IMR-90 (cell line): ENCODE data around the gene C1QTNF7. TPM values are rescaled to one million over a fixed set of nuclear protein-coding genes. Genes with fewer than 3 reads are reported as not detected.

ENCODE experiments used
- ATAC-seq: fragments of 200-7000 bp; cut with Tn5 transposase; 2 replicates; pipeline ENCODE4 v1.9.1; 2020; ENCODE audit warnings: low read depth, mild to moderate bottlenecking, moderate library complexity
- BruUV-seq: library from RNA; stranded (reverse); fragments of 400-500 nt; replicated peaks from 2 replicates; lab custom pipeline; 2021; lab: Mats Ljungman, UMichigan
- CTCF ChIA-PET: fragments of 300-600 bp; formaldehyde crosslinking; extraction: SDS; loops from one replicate; lab custom pipeline; 2021; ENCODE audit warnings: antibody characterized with exemption; lab: Yijun Ruan, JAX
- POLR2A ChIA-PET: fragments of 300-600 bp; sonication (Branson Sonifier 250); formaldehyde crosslinking; loops from one replicate; lab custom pipeline; 2022; ENCODE audit warnings: antibody characterized with exemption; ENCODE audit not compliant: unreplicated experiment; lab: Charles Lee
- DNase-seq: peaks from one replicate; pipeline ENCODE4 v3.0.0; 2013
- H2AFZ ChIP-seq: replicated peaks from 2 replicates; pipeline ENCODE3; 2013; ENCODE audit warnings: low read length, mild to moderate bottlenecking; ENCODE audit not compliant: poor library complexity
- H2AK5ac ChIP-seq: 2 replicates; pipeline ENCODE4 v1.6.1; 2013; ENCODE audit warnings: low read depth, low read length, inconsistent platforms
- H2AK9ac ChIP-seq: replicated peaks from 2 replicates; pipeline ENCODE3; 2013; ENCODE audit warnings: mild to moderate bottlenecking, low read depth, low read length, moderate library complexity; ENCODE audit not compliant: poor library complexity
- H2BK120ac ChIP-seq: 2 replicates; pipeline ENCODE4 v1.6.1; 2013; ENCODE audit warnings: low read depth, low read length, inconsistent platforms
- H2BK15ac ChIP-seq: 3 replicates; pipeline ENCODE4 v1.6.1; 2013; ENCODE audit warnings: low read depth, low read length, inconsistent platforms
- H2BK20ac ChIP-seq: 2 replicates; pipeline ENCODE4 v1.6.1; 2013; ENCODE audit warnings: low read depth, mild to moderate bottlenecking, inconsistent platforms, low read length, moderate library complexity
- H2BK5ac ChIP-seq: 2 replicates; pipeline ENCODE4 v1.6.1; 2013; ENCODE audit warnings: mild to moderate bottlenecking, low read depth, low read length, inconsistent platforms; ENCODE audit not compliant: poor library complexity, severe bottlenecking
- H3K14ac ChIP-seq: replicated peaks from 2 replicates; pipeline ENCODE4 v1.6.1; 2013; ENCODE audit warnings: low read depth, low read length, inconsistent platforms
- H3K18ac ChIP-seq: 2 replicates; pipeline ENCODE4 v1.6.1; 2013; ENCODE audit warnings: low read depth, low read length, control low read depth
- H3K23ac ChIP-seq: 2 replicates; pipeline ENCODE4 v1.6.1; 2013; ENCODE audit warnings: low read depth, low read length, inconsistent platforms
- H3K27ac ChIP-seq: 2 replicates; pipeline ENCODE4 v1.5.1; 2013; ENCODE audit warnings: mild to moderate bottlenecking, control low read depth, low read length; ENCODE audit not compliant: insufficient read depth
- H3K27me3 ChIP-seq: 2 replicates; pipeline ENCODE4 v1.6.1; 2013; ENCODE audit warnings: low read length; ENCODE audit not compliant: control insufficient read depth, insufficient read depth
- H3K36me3 ChIP-seq: 2 replicates; pipeline ENCODE4 v1.6.1; 2013; ENCODE audit warnings: low read length, mixed read lengths; ENCODE audit not compliant: control insufficient read depth, insufficient read depth
- H3K4ac ChIP-seq: 2 replicates; pipeline ENCODE4 v1.6.1; 2013; ENCODE audit warnings: low read depth, low read length, inconsistent platforms
- H3K4me1 ChIP-seq: 2 replicates; pipeline ENCODE4 v1.6.1; 2013; ENCODE audit warnings: low read length, mixed read lengths; ENCODE audit not compliant: control insufficient read depth, insufficient read depth
- H3K4me2 ChIP-seq: 2 replicates; pipeline ENCODE4 v1.6.1; 2013; ENCODE audit warnings: low read depth, mild to moderate bottlenecking, control low read depth, low read length, moderate library complexity
- H3K4me3 ChIP-seq: 2 replicates; pipeline ENCODE4 v1.5.1; 2013; ENCODE audit warnings: low read depth, mild to moderate bottlenecking, control low read depth, low read length, moderate library complexity; ENCODE audit not compliant: insufficient read depth
- H3K56ac ChIP-seq: 2 replicates; pipeline ENCODE4 v1.6.1; 2013; ENCODE audit warnings: low read length, inconsistent platforms; ENCODE audit not compliant: insufficient read depth; ENCODE audit errors: extremely low read depth
- H3K79me1 ChIP-seq, 2 experiments: 2 replicates each; pipeline ENCODE4 v1.6.1; 2013; ENCODE audit warnings: low read length in 2 of 2, inconsistent platforms in 1 of 2, low read depth in 1 of 2
- H3K9ac ChIP-seq: 2 replicates; pipeline ENCODE4 v1.6.1; 2013; ENCODE audit warnings: low read depth, low read length, control low read depth
- H3K9me1 ChIP-seq: 2 replicates; pipeline ENCODE4 v1.6.1; 2013; ENCODE audit warnings: low read length, inconsistent platforms; ENCODE audit not compliant: insufficient read depth
- H3K9me3 ChIP-seq: 2 replicates; pipeline ENCODE4 v1.6.1; 2013; ENCODE audit warnings: low read length; ENCODE audit not compliant: control insufficient read depth, insufficient read depth
- H4K20me1 ChIP-seq: 2 replicates; pipeline ENCODE4 v1.6.1; 2013; ENCODE audit warnings: low read length, inconsistent platforms; ENCODE audit not compliant: insufficient read depth
- H4K5ac ChIP-seq: 2 replicates; pipeline ENCODE4 v1.6.1; 2013; ENCODE audit warnings: mild to moderate bottlenecking, low read depth, low read length, control low read depth
- H4K8ac ChIP-seq, 2 experiments: 2 replicates each; pipeline ENCODE4 v1.6.1; 2013; ENCODE audit warnings: low read depth in 2 of 2, low read length in 2 of 2, control low read depth in 1 of 2, inconsistent platforms in 1 of 2
- H4K91ac ChIP-seq: 2 replicates; pipeline ENCODE4 v1.6.1; 2013; ENCODE audit warnings: low read depth, low read length, inconsistent platforms; ENCODE audit not compliant: insufficient read depth
- BHLHE40 ChIP-seq: fragments of 150-350 bp; IDR thresholded peaks from 2 replicates; pipeline ENCODE4 v1.6.1; 2016; ENCODE audit warnings: mild to moderate bottlenecking, low read depth, low read length
- CEBPB ChIP-seq: IDR thresholded peaks from 2 replicates; pipeline ENCODE4 v1.6.1; 2012; ENCODE audit warnings: low read depth, low read length, improper control_type of control experiment
- CHD1 ChIP-seq: IDR thresholded peaks from 2 replicates; pipeline ENCODE4 v1.6.1; 2012; ENCODE audit warnings: low read depth, low read length, improper control_type of control experiment
- CTCF ChIP-seq: conservative IDR thresholded peaks from 2 replicates; pipeline ENCODE4 v1.5.1; 2012; ENCODE audit warnings: mild to moderate bottlenecking, low read depth, low read length, improper control_type of control experiment
- ELK1 ChIP-seq: fragments of 150-350 bp; IDR thresholded peaks from 2 replicates; pipeline ENCODE4 v1.6.1; 2016; ENCODE audit warnings: low read depth, mild to moderate bottlenecking, low read length, moderate library complexity, borderline replicate concordance
- FOS ChIP-seq: fragments of 150-350 bp; IDR thresholded peaks from 2 replicates; pipeline ENCODE4 v1.6.1; 2016; ENCODE audit warnings: low read depth, low read length
- MAFK ChIP-seq: IDR thresholded peaks from 2 replicates; pipeline ENCODE4 v1.6.1; 2012; ENCODE audit warnings: low read depth, low read length, improper control_type of control experiment
- MAZ ChIP-seq: IDR thresholded peaks from 2 replicates; pipeline ENCODE4 v1.6.1; 2012; ENCODE audit warnings: low read depth, mild to moderate bottlenecking, low read length, improper control_type of control experiment, moderate library complexity, borderline replicate concordance
- MXI1 ChIP-seq: IDR thresholded peaks from 2 replicates; pipeline ENCODE4 v1.6.1; 2012; ENCODE audit warnings: low read depth, mild to moderate bottlenecking, low read length, moderate library complexity, borderline replicate concordance
- NFE2L2 ChIP-seq: fragments of 150-350 bp; IDR thresholded peaks from 2 replicates; pipeline ENCODE4 v1.6.1; 2016; ENCODE audit warnings: low read depth, mild to moderate bottlenecking, low read length
- POLR2A ChIP-seq: IDR thresholded peaks from 2 replicates; pipeline ENCODE4 v1.6.1; 2012; ENCODE audit warnings: mild to moderate bottlenecking, low read depth, low read length
- RAD21 ChIP-seq: IDR thresholded peaks from 2 replicates; pipeline ENCODE4 v1.6.1; 2012; ENCODE audit warnings: low read length, improper control_type of control experiment
- RCOR1 ChIP-seq: IDR thresholded peaks from 2 replicates; pipeline ENCODE4 v1.6.1; 2012; ENCODE audit warnings: mild to moderate bottlenecking, low read length, improper control_type of control experiment; ENCODE audit not compliant: insufficient replicate concordance
- RFX5 ChIP-seq: IDR thresholded peaks from 2 replicates; pipeline ENCODE4 v1.8.0; 2012; ENCODE audit warnings: low read depth, mild to moderate bottlenecking, low read length, moderate library complexity
- SMC3 ChIP-seq: fragments of 150-350 bp; IDR thresholded peaks from 2 replicates; pipeline ENCODE4 v1.6.1; 2016; ENCODE audit warnings: low read depth, mild to moderate bottlenecking, antibody characterized with exemption, low read length, moderate library complexity
- USF2 ChIP-seq: fragments of 150-350 bp; IDR thresholded peaks from 2 replicates; pipeline ENCODE4 v1.6.1; 2017; ENCODE audit warnings: mild to moderate bottlenecking, antibody characterized with exemption, low read length, low read depth
- WGBS, 2 experiments: methylation state at CpG; one replicate each; pipeline versions ENCODE4 v1.1.5 to v1.1.7; 2013; ENCODE audit warnings: missing lambda C conversion rate in 2 of 2; ENCODE audit not compliant: insufficient read length in 1 of 2; ENCODE audit errors: extremely low coverage in 2 of 2; 5-methylcytosine and 5-hydroxymethylcytosine counted together
- dilution Hi-C: fragments of 300-500 bp; cut with HindIII; formaldehyde crosslinking; loops from one replicate; pipeline ENCODE4 v1.14.3; 2018; ENCODE audit warnings: low sequenced_read_pairs; ENCODE audit not compliant: unreplicated experiment
- in situ Hi-C: fragments of 300-500 bp; cut with MboI; formaldehyde crosslinking; loops from 3 replicates; pipeline ENCODE4 v1.14.3; 2019; ENCODE audit warnings: low sequenced_read_pairs, inconsistent platforms, mixed read lengths
- intact Hi-C: fragments of 100-400 bp; cut with micrococcal nuclease; formaldehyde crosslinking; loops from 2 replicates; pipeline ENCODE4 v1.10.0; 2022
- polyA plus RNA-seq, 3 experiments: library from polyadenylated mRNA; depleted of rRNA; stranded (reverse); fragments of >200 nt; gene quantifications; 2 replicates each; pipeline ENCODE4 v1.2.3, GENCODE V29; 2012; ENCODE audit warnings: low replicate concordance in 1 of 3
- total RNA-seq: library from RNA; depleted of rRNA; stranded (reverse); fragments of >200 nt; gene quantifications from 2 replicates; pipeline ENCODE4 v1.2.3, GENCODE V29; 2012

The C1QTNF7 gene
- total and polyA plus RNA-seq, 2 of the 4 experiments (the other 2 are of a cell fraction), result 0.12 to 0.18 TPM

GRCh38 chr4:15382669-15383273, 45.1 kb upstream of the C1QTNF7 start:
- no peak for TF ChIP-seq BHLHE40
- TF ChIP-seq CTCF, result no peak
- no peak for TF ChIP-seq CHD1
- no peak for TF ChIP-seq ELK1
- TF ChIP-seq CEBPB, result no peak
- TF ChIP-seq POLR2A, result no peak
- TF ChIP-seq RFX5, result no peak
- no peak for TF ChIP-seq SMC3
- no peak for TF ChIP-seq MAFK
- no peak for TF ChIP-seq MXI1
- no peak for TF ChIP-seq RAD21
- TF ChIP-seq FOS, result no peak
- TF ChIP-seq USF2, result no peak
- TF ChIP-seq NFE2L2, result no peak
- TF ChIP-seq MAZ, result no peak
- no peak for TF ChIP-seq RCOR1
- Histone ChIP-seq H2AK9ac (no peak overlapping the region), H3K27me3 (peaks cover 27% of the 10 kb centered on the region), H3K4me3 (no peak overlapping the region), H3K36me3 (no peaks in the 10 kb centered on the region), H3K14ac (no peak overlapping the region), H2AK5ac (no peak overlapping the region), H2BK15ac (no peak overlapping the region), H3K27ac (no peak overlapping the region), H2BK120ac (no peak overlapping the region), H2BK20ac (no peak overlapping the region), H3K4me2 (no peak overlapping the region), H3K4ac (no peak overlapping the region), H3K18ac (no peak overlapping the region), H4K20me1 (no peaks in the 10 kb centered on the region), H4K91ac (no peak overlapping the region), H3K79me1 (no peaks in the 10 kb centered on the region), H4K5ac (no peak overlapping the region), H2BK5ac (no peak overlapping the region), H3K4me1 (peaks cover 3% of the 10 kb centered on the region; the same call in 1 of the 2 replicates), H3K9me1 (no peaks in the 10 kb centered on the region), H3K9ac (no peak overlapping the region), H3K23ac (no peak overlapping the region), H3K56ac (no peak overlapping the region), H3K9me3 (no peaks in the 10 kb centered on the region), H4K8ac (no peak overlapping the region), H2AFZ (no peak overlapping the region)
- ATAC-seq (no peak), DNase-seq (no peak)
- dilution Hi-C loops (no loop called here), intact Hi-C loops (no loop called here), in situ Hi-C loops (no loop called here)
- no TSS peak for BruUV-seq
- WGBS, 2 experiments, result 80% methylated on average over 4 of the region's 5 CpGs; no CpG with 5 or more reads in 1 of the 2 experiments
- CTCF ChIA-PET, result no interaction called here
- POLR2A ChIA-PET, result no interaction called here
